HG03439 (cell line): ENCODE measurements around the gene OLIG2.

ENCODE experiments used
- ATAC-seq: cut with Tn5 transposase; IDR thresholded peaks from one replicate; pipeline ENCODE4 v1.9.1; 2021; ENCODE audit warnings: mild to moderate bottlenecking, moderate library complexity; ENCODE audit not compliant: unreplicated experiment

OLIG2 gene

GRCh38 chr21:33025489-33026442 lies at the start of gene OLIG2:
TSS of gene OLIG2 (plus strand) at chr21:33025935. CDS start at chr21:33026863, 928 bp downstream.
- no peak for ATAC-seq

GRCh38 chr21:32976791-32977190 lies 48.9 kb upstream of the OLIG2 start:
- no peak for ATAC-seq

- ATAC-seq: no peak
Observed at GRCh38 chr21:32977216-32977615, 48.5 kb upstream of the OLIG2 start.

- no peak for ATAC-seq
Observed at GRCh38 chr21:32978331-32979270, 47.1 kb upstream of the OLIG2 start.

GRCh38 chr21:32979598-32980268 lies 46.0 kb upstream of the OLIG2 start:
- ATAC-seq: no peak

- no peak for ATAC-seq
Observed at GRCh38 chr21:32981096-32981495, 44.6 kb upstream of the OLIG2 start.

GRCh38 chr21:32990666-32991065 lies 35.1 kb upstream of the OLIG2 start:
- ATAC-seq: no peak

- ATAC-seq: no peak
Observed at GRCh38 chr21:32991361-32991760, 34.4 kb upstream of the OLIG2 start.

GRCh38 chr21:32993894-32994293 lies 31.8 kb upstream of the OLIG2 start:
- ATAC-seq: no peak

GRCh38 chr21:32994305-32994704 lies 31.4 kb upstream of the OLIG2 start:
- ATAC-seq: no peak

GRCh38 chr21:33007747-33008146 lies 18.0 kb upstream of the OLIG2 start:
- ATAC-seq: no peak

- ATAC-seq: no peak
Observed at GRCh38 chr21:33008333-33009051, 17.2 kb upstream of the OLIG2 start.

GRCh38 chr21:33010931-33011330 lies 14.8 kb upstream of the OLIG2 start:
- ATAC-seq: no peak

- no peak for ATAC-seq
Observed at GRCh38 chr21:33011462-33011861, 14.3 kb upstream of the OLIG2 start.

- no peak for ATAC-seq
Observed at GRCh38 chr21:33013626-33014025, 12.1 kb upstream of the OLIG2 start.

- ATAC-seq: no peak
Observed at GRCh38 chr21:33014331-33014730, 11.4 kb upstream of the OLIG2 start.

- ATAC-seq: no peak
Observed at GRCh38 chr21:33015096-33015495, 10.6 kb upstream of the OLIG2 start.

GRCh38 chr21:33015756-33016155 lies 10.0 kb upstream of the OLIG2 start:
- ATAC-seq: no peak

- no peak for ATAC-seq
Observed at GRCh38 chr21:33018707-33019465, 6.8 kb upstream of the OLIG2 start.

- ATAC-seq: no peak
Observed at GRCh38 chr21:33019516-33019884, 6.2 kb upstream of the OLIG2 start.
